Central memory CD4-positive, alpha-beta T cell (primary cell): ENCODE results near the gene AQP7.
"Not testable (repeated sequence)": the region's sequence is repeated elsewhere in the genome, so short reads cannot be mapped to it uniquely, and the experiment has no call there.

ENCODE experiments used
- DNase-seq: peaks from one replicate; pipeline ENCODE4 v3.0.0; 2022

The AQP7 gene

GRCh38 chr9:33393986-33394385, 8.4 kb downstream of the AQP7 start:
- DNase-seq: not testable (repeated sequence)

- DNase-seq: no peak
These were observed 8.8 kb downstream of the AQP7 start for GRCh38 chr9:33393581-33393980.

- not testable (repeated sequence) for DNase-seq
These were observed 9.8 kb downstream of the AQP7 start for GRCh38 chr9:33392591-33393021.

GRCh38 chr9:33391111-33391771, 11.1 kb downstream of the AQP7 start:
- not testable (repeated sequence) for DNase-seq

GRCh38 chr9:33388110-33388994, 14.0 kb downstream of the AQP7 start:
- DNase-seq: no peak

GRCh38 chr9:33386998-33387397, 15.4 kb downstream of the AQP7 start:
- DNase-seq: not testable (repeated sequence)

- not testable (repeated sequence) for DNase-seq
These were observed 15.7 kb downstream of the AQP7 start for GRCh38 chr9:33386641-33386996.

GRCh38 chr9:33385979-33386640, 16.3 kb downstream of the AQP7 start:
- DNase-seq: not testable (repeated sequence)

- DNase-seq: not testable (repeated sequence)
These were observed 16.8 kb downstream of the AQP7 start for GRCh38 chr9:33385536-33385935.

- not testable (repeated sequence) for DNase-seq
These were observed 19.0 kb downstream of the AQP7 start for GRCh38 chr9:33383396-33383795.

GRCh38 chr9:33382397-33382796, 20.0 kb downstream of the AQP7 start:
- DNase-seq: not testable (repeated sequence)

- DNase-seq: no peak
These were observed 21.1 kb downstream of the AQP7 start for GRCh38 chr9:33381231-33381791.

GRCh38 chr9:33380390-33381094, 21.8 kb downstream of the AQP7 start:
- DNase-seq: no peak

GRCh38 chr9:33379666-33380389, 22.5 kb downstream of the AQP7 start:
- no peak for DNase-seq

- DNase-seq: no peak
These were observed 24.1 kb downstream of the AQP7 start for GRCh38 chr9:33378121-33378795.

GRCh38 chr9:33377089-33377715, 25.2 kb downstream of the AQP7 start:
- DNase-seq: no peak

- DNase-seq: no peak
These were observed 26.5 kb downstream of the AQP7 start for GRCh38 chr9:33375841-33376321.

GRCh38 chr9:33375238-33375840, 27.0 kb downstream of the AQP7 start:
- no peak for DNase-seq

- peak; percentile 65 for DNase-seq
These were observed 27.6 kb downstream of the AQP7 start for GRCh38 chr9:33374634-33375237.

- DNase-seq: no peak
These were observed 28.2 kb downstream of the AQP7 start for GRCh38 chr9:33374190-33374589.
